BJ (cell line): Measurements from ENCODE around the gene ITSN1. TPM values are rescaled to one million over a fixed set of nuclear protein-coding genes. Genes with fewer than 3 reads are reported as not detected.

ENCODE experiments used
- CTCF ChIA-PET: fragments of 350-600 bp; formaldehyde crosslinking; extraction: SDS; loops from one replicate; lab custom pipeline; 2021; ENCODE audit warnings: antibody characterized with exemption, inconsistent platforms; lab: Yijun Ruan, JAX
- POLR2A ChIA-PET: fragments of 300-600 bp; sonication (Branson Sonifier 250); formaldehyde crosslinking; extraction: SDS; loops from one replicate; lab custom pipeline; 2021; ENCODE audit warnings: antibody characterized with exemption; lab: Charles Lee
- DNase-seq: peaks from one replicate; pipeline ENCODE4 v3.0.0-alpha.2; 2011; ENCODE audit warnings: low read depth
- H3K27me3 ChIP-seq: 2 replicates; pipeline ENCODE4 v1.6.0; 2011; ENCODE audit warnings: low read length; ENCODE audit not compliant: control insufficient read depth, insufficient read depth
- H3K36me3 ChIP-seq: 2 replicates; pipeline ENCODE4 v1.5.1; 2011; ENCODE audit warnings: low read length; ENCODE audit not compliant: control insufficient read depth, insufficient read depth
- H3K4me3 ChIP-seq: 2 replicates; pipeline ENCODE4 v1.5.1; 2011; ENCODE audit warnings: low read depth, mild to moderate bottlenecking, control low read depth, low read length
- CTCF ChIP-seq: IDR thresholded peaks from 2 replicates; pipeline ENCODE4 v1.5.1; 2011; ENCODE audit warnings: low read depth, mild to moderate bottlenecking, control low read depth, inconsistent platforms, low read length, moderate library complexity; ENCODE audit not compliant: insufficient read depth
- polyA plus RNA-seq: library from polyadenylated mRNA; depleted of rRNA; stranded (reverse); fragments of >200 nt; gene quantifications from 2 replicates; pipeline ENCODE4 v1.2.3, GENCODE V29; 2011

ITSN1 gene
- polyA plus RNA-seq, 1 experiment, result 68.4 TPM

GRCh38 chr21:33932731-33933130 lies 290.4 kb downstream of the ITSN1 start:
- DNase-seq, result no peak
- H3K27me3 ChIP-seq, result no peaks in the 10 kb centered on the region
- H3K4me3 ChIP-seq, result no peak overlapping the region
- no peak for TF ChIP-seq CTCF
- ChIA-PET CTCF (interaction anchor here (1.1 to 4.7 kb wide), 2 partner anchors 9 to 10 kb away, joined by 4 to 21 read pairs; no protein-coding TSS in a partner anchor), POLR2A (no interaction called here)
- H3K36me3 ChIP-seq, result no peaks in the 10 kb centered on the region

- H3K36me3 ChIP-seq, result no peaks in the 10 kb centered on the region
- H3K27me3 ChIP-seq, result no peaks in the 10 kb centered on the region
- TF ChIP-seq CTCF, result no peak
- no peak for DNase-seq
- ChIA-PET CTCF (interaction anchor here (1.9 kb wide), 1 partner anchor 13 kb away, joined by 13 read pairs; no protein-coding TSS in a partner anchor), POLR2A (interaction anchor here (0.5 kb wide), 1 partner anchor 646 kb away, joined by 4 read pairs; no protein-coding TSS in a partner anchor)
- H3K4me3 ChIP-seq, result no peak overlapping the region
These were observed 294.2 kb downstream of the ITSN1 start for GRCh38 chr21:33936301-33937038.

- Histone ChIP-seq H3K27me3 (no peaks in the 10 kb centered on the region), H3K36me3 (no peaks in the 10 kb centered on the region), H3K4me3 (no peak overlapping the region)
- ChIA-PET POLR2A (no interaction called here), CTCF (interaction anchor here (1.9 kb wide), 1 partner anchor 13 kb away, joined by 13 read pairs; no protein-coding TSS in a partner anchor)
- no peak for DNase-seq
- TF ChIP-seq CTCF, result no peak
These were observed 294.8 kb downstream of the ITSN1 start for GRCh38 chr21:33937146-33937545.

GRCh38 chr21:33937931-33938339 lies 295.6 kb downstream of the ITSN1 start:
- ChIA-PET CTCF (interaction anchor here (1.4 to 2.2 kb wide), 3 partner anchors 14 to 410 kb away, joined by 3 to 13 read pairs (median 11); no protein-coding TSS in a partner anchor), POLR2A (no interaction called here)
- Histone ChIP-seq H3K4me3 (no peak overlapping the region), H3K27me3 (no peaks in the 10 kb centered on the region), H3K36me3 (no peaks in the 10 kb centered on the region)
- no peak for TF ChIP-seq CTCF
- no peak for DNase-seq

GRCh38 chr21:33938381-33938780 lies 296.1 kb downstream of the ITSN1 start:
- Histone ChIP-seq H3K27me3 (no peaks in the 10 kb centered on the region), H3K36me3 (no peaks in the 10 kb centered on the region), H3K4me3 (no peak overlapping the region)
- ChIA-PET CTCF (interaction anchor here (1.4 to 2.2 kb wide), 2 partner anchors 14 to 410 kb away, joined by 3 to 11 read pairs; no protein-coding TSS in a partner anchor), POLR2A (no interaction called here)
- no peak for DNase-seq
- TF ChIP-seq CTCF, result no peak
